Epithelial cell of umbilical artery (primary cell): ENCODE results near the gene SSX2IP. TPM values are rescaled to one million over a fixed set of nuclear protein-coding genes. Genes with fewer than 3 reads are reported as not detected.

Experiments used
- total RNA-seq: library from RNA; depleted of rRNA; stranded (reverse); fragments of >200 nt; gene quantifications from 2 replicates; pipeline ENCODE4 v1.2.3, GENCODE V29; 2014

SSX2IP gene
- 3.9 and 12.8 TPM in 2 replicates for total RNA-seq

GRCh38 chr1:84690397-84691121 is at the start of gene SSX2IP:
SSX2IP (minus strand) TSS chr1:84690461; CDS start chr1:84671219, 19,242 bp downstream.

Other genes starting within 250 kb of the SSX2IP start
- gene RPF1, start 211.2 kb downstream of the SSX2IP start, total RNA-seq, result 39.0 and 48.3 TPM in 2 replicates
- 1.6 TPM in 1 of 2 replicates, not detected in the other for gene SPATA1, start 184.1 kb downstream of the SSX2IP start, total RNA-seq
- gene GNG5, start 183.9 kb downstream of the SSX2IP start, total RNA-seq, result 12.9 and 18.5 TPM in 2 replicates
- gene CTBS, start 116.0 kb downstream of the SSX2IP start, total RNA-seq, result 4.7 and 6.5 TPM in 2 replicates
- gene LPAR3, start 202.7 kb upstream of the SSX2IP start, total RNA-seq, result 0.15 TPM in 1 of 2 replicates, not detected in the other